ENCODE data around the gene ZNF736. TPM values are rescaled to one million over a fixed set of nuclear protein-coding genes. Genes with fewer than 3 reads are reported as not detected.
"Not testable (repeated sequence)": the region's sequence is repeated elsewhere in the genome, so short reads cannot be mapped to it uniquely, and the experiment has no call there.

The ZNF736 gene
- total RNA-seq, 4 donors from 2014 or later: 6.0 to 28.6 (median 8.0) TPM

- H3K36me3 ChIP-seq: no peaks in the 10 kb centered on the region
- H3K27ac ChIP-seq: peak overlapping the region; percentile 82
- H3K4me1 ChIP-seq: peaks cover 7% of the 10 kb centered on the region
- peak overlapping the region; percentile 55 for H3K4me3 ChIP-seq
- 7% methylated on average over 15 of the region's 33 CpGs for WGBS
- H3K9me3 ChIP-seq: no peaks in the 10 kb centered on the region
- TF ChIP-seq CTCF (IDR thresholded peaks at IDR 0.05) (no peak), EP300 (IDR thresholded peaks at IDR 0.05) (no peak), POLR2AphosphoS5 (IDR thresholded peaks at IDR 0.05) (peak in 1 of 3 donors; percentile 28), POLR2A (IDR thresholded peaks at IDR 0.05) (peak in 1 of 2 donors; percentile 6)
- DNase-seq (ENCODE audit: low spot score in 2 of 2): peak; percentile 95
- H3K27me3 ChIP-seq: no peaks in the 10 kb centered on the region
Observed at GRCh38 chr7:64307254-64308015, 6.3 kb upstream of the ZNF736 start.

- Histone ChIP-seq H3K36me3 (no peaks in the 10 kb centered on the region), H3K9me3 (no peaks in the 10 kb centered on the region), H3K27ac (peak overlapping the region; percentile 82), H3K27me3 (no peaks in the 10 kb centered on the region), H3K4me3 (peak overlapping the region; percentile 55), H3K4me1 (peaks cover 7% of the 10 kb centered on the region)
- no peak for DNase-seq (ENCODE audit: low spot score in 2 of 2)
- TF ChIP-seq POLR2AphosphoS5 (IDR thresholded peaks at IDR 0.05): no peak
- no peak for TF ChIP-seq CTCF (IDR thresholded peaks at IDR 0.05)
- TF ChIP-seq EP300 (IDR thresholded peaks at IDR 0.05): no peak
- TF ChIP-seq POLR2A (IDR thresholded peaks at IDR 0.05): no peak
- WGBS: 62% methylated on average over 7 of the region's 7 CpGs
Observed at GRCh38 chr7:64308016-64308270, 5.8 kb upstream of the ZNF736 start.

GRCh38 chr7:64310426-64310825 lies 3.3 kb upstream of the ZNF736 start:
- TF ChIP-seq POLR2A (IDR thresholded peaks at IDR 0.05): no peak
- no peak for TF ChIP-seq CTCF (IDR thresholded peaks at IDR 0.05)
- no peak for TF ChIP-seq POLR2AphosphoS5 (IDR thresholded peaks at IDR 0.05)
- TF ChIP-seq EP300 (IDR thresholded peaks at IDR 0.05): no peak
- no peak overlapping the region for H3K27ac ChIP-seq
- H3K4me3 ChIP-seq: no peak overlapping the region
- WGBS: 88% methylated on average over 2 of the region's 3 CpGs
- no peaks in the 10 kb centered on the region for H3K36me3 ChIP-seq
- no peaks in the 10 kb centered on the region for H3K9me3 ChIP-seq
- H3K4me1 ChIP-seq: peaks cover 25% of the 10 kb centered on the region
- no peak for DNase-seq (ENCODE audit: low spot score in 2 of 2)
- no peaks in the 10 kb centered on the region for H3K27me3 ChIP-seq

- no peaks in the 10 kb centered on the region for H3K9me3 ChIP-seq
- TF ChIP-seq POLR2A (IDR thresholded peaks at IDR 0.05) (no peak), CTCF (IDR thresholded peaks at IDR 0.05) (no peak), POLR2AphosphoS5 (IDR thresholded peaks at IDR 0.05) (no peak), EP300 (IDR thresholded peaks at IDR 0.05) (no peak)
- no peak overlapping the region for H3K4me3 ChIP-seq
- H3K27ac ChIP-seq: peak overlapping the region; percentile 87
- peaks cover 25% of the 10 kb centered on the region for H3K4me1 ChIP-seq
- no peaks in the 10 kb centered on the region for H3K27me3 ChIP-seq
- DNase-seq (ENCODE audit: low spot score in 2 of 2): no peak
- no peaks in the 10 kb centered on the region for H3K36me3 ChIP-seq
- WGBS: 57% methylated on average over 2 of the region's 2 CpGs
Observed at GRCh38 chr7:64312826-64313225, 935 bp upstream of the ZNF736 start.

GRCh38 chr7:64314566-64314965 lies 805 bp downstream of the ZNF736 start:
- 23% methylated on average over 10 of the region's 10 CpGs for WGBS
- no peak for DNase-seq (ENCODE audit: low spot score in 2 of 2)
- H3K4me3 ChIP-seq: peak overlapping the region; percentile 86

GRCh38 chr7:64316031-64316742 lies 2.4 kb downstream of the ZNF736 start:
- not testable (repeated sequence) for H3K4me3 ChIP-seq; H3K27ac ChIP-seq; H3K9me3 ChIP-seq; DNase-seq (ENCODE audit: low spot score in 2 of 2); H3K36me3 ChIP-seq; H3K27me3 ChIP-seq
- 0% methylated on average over 1 of the region's 1 CpG for WGBS
- H3K4me1 ChIP-seq: peaks cover 22% of the 10 kb centered on the region

More at GRCh38 chr7:64314566-64314965, 805 bp downstream of the ZNF736 start:
- Histone ChIP-seq H3K27ac (peak overlapping the region; percentile 87), H3K27me3 (no peaks in the 10 kb centered on the region), H3K4me1 (peaks cover 22% of the 10 kb centered on the region), H3K36me3 (no peaks in the 10 kb centered on the region), H3K9me3 (no peaks in the 10 kb centered on the region)
- no peak for TF ChIP-seq POLR2AphosphoS5 (IDR thresholded peaks at IDR 0.05)
- no peak for TF ChIP-seq POLR2A (IDR thresholded peaks at IDR 0.05)
- TF ChIP-seq CTCF (IDR thresholded peaks at IDR 0.05): no peak
- TF ChIP-seq EP300 (IDR thresholded peaks at IDR 0.05): no peak

All from suprapubic skin (tissue), 4 donors.